ENCODE data around the gene ADGRG1.

DNA sequence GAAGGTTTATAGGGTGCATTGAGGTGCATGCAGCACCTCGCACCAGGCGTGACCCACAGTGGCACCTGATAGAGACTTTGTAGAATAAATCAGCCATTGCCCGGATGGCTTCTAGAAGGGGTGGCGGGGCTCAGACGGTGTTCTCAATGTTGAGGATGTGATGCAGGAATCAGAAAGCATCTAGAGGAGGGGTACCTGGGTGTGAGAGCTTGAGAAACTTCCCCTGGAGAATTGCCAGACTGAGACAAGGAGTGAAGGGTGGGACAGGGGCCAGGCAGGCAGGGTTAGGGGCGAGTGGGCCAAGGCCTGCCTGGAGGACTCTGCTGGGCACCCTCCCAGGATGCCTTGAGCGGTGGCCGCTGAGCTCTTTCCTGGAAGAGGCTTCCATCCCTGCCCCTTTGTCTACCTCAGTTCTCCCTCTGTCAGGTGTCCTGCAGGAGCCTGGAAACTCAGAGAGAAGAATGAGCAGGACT is 9.3 kb upstream of the ADGRG1 start:
- TF ChIP-seq, protein P1, sequence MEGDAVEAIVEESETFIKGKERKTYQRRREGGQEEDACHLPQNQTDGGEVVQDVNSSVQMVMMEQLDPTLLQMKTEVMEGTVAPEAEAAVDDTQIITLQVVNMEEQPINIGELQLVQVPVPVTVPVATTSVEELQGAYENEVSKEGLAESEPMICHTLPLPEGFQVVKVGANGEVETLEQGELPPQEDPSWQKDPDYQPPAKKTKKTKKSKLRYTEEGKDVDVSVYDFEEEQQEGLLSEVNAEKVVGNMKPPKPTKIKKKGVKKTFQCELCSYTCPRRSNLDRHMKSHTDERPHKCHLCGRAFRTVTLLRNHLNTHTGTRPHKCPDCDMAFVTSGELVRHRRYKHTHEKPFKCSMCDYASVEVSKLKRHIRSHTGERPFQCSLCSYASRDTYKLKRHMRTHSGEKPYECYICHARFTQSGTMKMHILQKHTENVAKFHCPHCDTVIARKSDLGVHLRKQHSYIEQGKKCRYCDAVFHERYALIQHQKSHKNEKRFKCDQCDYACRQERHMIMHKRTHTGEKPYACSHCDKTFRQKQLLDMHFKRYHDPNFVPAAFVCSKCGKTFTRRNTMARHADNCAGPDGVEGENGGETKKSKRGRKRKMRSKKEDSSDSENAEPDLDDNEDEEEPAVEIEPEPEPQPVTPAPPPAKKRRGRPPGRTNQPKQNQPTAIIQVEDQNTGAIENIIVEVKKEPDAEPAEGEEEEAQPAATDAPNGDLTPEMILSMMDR (IDR thresholded peaks at IDR 0.05) = no peak
- TF ChIP-seq, protein P2, sequence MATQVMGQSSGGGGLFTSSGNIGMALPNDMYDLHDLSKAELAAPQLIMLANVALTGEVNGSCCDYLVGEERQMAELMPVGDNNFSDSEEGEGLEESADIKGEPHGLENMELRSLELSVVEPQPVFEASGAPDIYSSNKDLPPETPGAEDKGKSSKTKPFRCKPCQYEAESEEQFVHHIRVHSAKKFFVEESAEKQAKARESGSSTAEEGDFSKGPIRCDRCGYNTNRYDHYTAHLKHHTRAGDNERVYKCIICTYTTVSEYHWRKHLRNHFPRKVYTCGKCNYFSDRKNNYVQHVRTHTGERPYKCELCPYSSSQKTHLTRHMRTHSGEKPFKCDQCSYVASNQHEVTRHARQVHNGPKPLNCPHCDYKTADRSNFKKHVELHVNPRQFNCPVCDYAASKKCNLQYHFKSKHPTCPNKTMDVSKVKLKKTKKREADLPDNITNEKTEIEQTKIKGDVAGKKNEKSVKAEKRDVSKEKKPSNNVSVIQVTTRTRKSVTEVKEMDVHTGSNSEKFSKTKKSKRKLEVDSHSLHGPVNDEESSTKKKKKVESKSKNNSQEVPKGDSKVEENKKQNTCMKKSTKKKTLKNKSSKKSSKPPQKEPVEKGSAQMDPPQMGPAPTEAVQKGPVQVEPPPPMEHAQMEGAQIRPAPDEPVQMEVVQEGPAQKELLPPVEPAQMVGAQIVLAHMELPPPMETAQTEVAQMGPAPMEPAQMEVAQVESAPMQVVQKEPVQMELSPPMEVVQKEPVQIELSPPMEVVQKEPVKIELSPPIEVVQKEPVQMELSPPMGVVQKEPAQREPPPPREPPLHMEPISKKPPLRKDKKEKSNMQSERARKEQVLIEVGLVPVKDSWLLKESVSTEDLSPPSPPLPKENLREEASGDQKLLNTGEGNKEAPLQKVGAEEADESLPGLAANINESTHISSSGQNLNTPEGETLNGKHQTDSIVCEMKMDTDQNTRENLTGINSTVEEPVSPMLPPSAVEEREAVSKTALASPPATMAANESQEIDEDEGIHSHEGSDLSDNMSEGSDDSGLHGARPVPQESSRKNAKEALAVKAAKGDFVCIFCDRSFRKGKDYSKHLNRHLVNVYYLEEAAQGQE (IDR thresholded peaks at IDR 0.05; ENCODE audit: insufficient read depth in 1 of 2, low read depth in 2 of 2, low read length in 1 of 2) = no peak
